CD4-positive, alpha-beta T cell treated with Interleukin-15 for 4 hours (primary cell): ENCODE results near the gene HOXB6.

Experiments
- DNase-seq: peaks from one replicate; pipeline ENCODE4 v3.0.0-alpha.2; 2020; ENCODE audit warnings: low spot score

The HOXB6 gene

DNA sequence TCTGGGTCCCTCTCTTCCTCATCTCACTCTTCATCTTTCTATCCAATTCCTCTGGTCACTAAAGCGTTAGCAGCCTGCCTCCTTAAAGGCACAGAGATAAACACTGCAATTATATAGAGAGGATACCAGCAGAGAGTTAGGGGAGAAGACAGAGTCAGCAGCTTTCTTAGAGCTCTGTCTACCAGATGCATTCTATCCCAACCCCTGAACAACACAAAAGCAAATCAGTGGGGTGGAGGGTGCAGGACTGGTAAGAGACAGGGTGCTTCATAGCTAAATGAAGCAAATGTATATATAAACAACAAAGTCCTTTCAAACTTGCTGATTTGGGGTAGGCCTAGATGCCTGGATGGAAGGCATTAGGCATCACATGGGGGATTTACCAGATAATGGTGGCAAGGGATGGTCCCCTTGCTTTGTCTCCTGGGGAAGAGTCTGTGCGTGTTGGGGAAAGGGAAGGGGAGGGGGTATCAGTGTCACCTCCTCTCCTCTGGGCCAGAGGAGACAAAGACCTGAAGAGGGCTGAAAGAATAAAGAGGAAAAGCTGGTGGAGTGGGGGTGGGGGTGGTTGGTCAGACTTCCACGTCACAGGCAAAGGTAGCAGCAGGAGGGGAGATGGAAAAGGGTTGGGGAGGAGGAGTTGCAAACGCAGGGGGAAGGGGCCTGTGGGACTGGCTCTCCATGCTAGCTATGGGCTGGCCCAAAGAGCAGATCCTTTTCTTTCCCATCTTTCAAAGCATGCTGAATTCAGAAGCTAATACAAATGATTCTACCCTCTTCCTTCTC is 38.7 kb downstream of the HOXB6 start:
- DNase-seq = no peak

DNA sequence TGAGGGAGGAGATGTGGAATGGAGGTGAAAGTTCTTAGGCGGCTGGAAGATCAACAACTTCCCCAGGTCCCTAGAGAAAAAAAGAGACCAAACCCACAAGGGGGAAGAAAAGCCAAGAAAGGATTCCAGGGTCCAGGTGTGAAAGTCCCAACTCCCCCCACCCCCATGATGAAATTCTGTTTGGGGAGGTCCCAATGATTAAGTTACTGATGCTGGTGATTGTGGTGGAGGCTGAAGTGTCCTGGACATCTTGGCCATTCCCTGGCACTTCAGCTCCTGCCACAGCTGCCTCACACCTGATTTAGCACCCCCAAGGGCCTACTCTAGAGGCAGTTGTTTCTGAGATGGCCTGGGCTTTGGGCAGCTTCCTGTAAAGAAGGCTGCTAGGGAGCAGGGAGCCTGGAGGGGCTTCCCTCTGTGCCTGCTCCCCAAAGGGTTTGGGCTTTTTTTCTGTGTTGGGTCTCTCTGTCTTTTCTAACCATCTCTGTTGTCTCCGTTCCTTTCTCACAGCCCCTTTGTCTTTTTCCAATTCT is 39.7 kb downstream of the HOXB6 start:
- DNase-seq = no peak

DNA sequence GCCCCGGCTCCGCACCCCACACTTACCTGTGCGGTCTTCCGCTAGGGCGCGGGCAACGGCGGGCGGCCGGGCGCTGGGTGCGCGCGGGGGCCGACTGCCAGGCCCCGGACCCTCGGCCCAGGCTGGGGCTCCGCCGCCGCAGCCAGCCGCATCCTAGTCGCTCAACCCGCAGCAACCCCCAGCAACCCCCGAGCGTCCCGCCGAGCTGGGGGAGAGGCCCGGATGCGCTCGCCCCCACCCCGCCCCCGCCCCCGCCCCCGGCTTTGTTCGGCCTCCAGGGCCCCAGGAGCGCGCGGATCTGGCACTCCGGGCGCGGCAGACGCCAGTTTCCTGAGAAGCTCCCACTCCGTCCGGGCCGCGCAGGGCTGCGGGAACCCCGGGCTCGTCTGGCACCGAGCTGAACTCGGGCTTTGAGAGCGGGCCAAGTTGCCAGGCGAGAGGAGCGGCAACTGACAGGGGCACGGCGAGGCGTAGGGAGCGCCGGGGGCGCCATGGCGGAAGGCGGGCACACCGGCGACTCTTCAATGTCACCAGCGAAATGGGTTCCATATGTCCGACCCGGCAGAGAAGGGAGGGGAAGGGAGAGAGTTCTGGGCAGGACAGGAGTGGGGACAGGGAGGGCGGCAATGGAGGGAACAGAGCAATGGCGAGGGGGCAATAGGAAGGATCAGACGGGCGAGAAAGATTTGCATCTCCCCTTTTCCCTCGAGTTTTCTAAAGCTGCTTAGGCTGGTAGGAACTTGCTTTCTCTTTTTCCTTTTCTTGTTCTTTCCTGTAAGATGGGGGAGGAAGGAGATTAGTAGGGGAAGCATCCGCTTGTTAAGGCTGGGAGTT is 40.4 kb downstream of the HOXB6 start:
- DNase-seq = no peak

DNA sequence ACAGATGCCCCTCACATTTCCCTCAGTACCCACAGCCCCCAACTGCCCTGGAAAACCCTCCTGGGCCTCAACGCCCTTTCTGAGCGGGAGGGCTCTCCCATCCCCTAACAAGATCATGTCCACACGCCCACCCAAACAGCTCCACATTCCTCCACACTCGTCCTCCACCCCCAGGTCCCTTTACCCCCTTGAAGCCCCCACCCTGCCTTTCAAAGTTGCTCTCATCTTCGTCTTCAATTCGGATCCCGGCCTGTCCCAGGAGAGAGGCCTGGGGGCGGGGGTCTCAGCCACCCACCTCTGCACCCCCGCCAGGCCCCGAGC is 41.0 kb downstream of the HOXB6 start:
- no peak for DNase-seq

DNA sequence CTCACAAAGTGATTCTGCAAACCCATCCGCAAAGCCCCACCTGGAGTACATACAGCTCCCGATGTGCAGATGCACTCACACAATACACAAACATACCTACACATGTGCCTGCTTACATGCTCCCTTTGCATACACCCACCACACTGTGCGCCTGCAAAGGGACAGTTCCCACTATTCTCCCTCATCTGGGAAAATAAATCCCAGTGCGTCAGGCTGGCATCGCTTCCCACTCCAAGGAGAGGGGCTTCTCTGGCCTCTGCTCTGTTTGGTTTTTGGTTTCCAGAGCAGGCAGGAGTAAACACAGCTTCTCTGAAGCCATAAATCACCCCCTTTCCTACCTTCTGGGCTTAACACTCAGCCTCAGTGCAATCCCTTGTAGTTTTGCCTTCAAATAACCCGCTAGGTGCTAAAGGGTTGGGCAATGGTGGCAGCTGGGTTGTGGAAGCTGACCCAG is 41.4 kb downstream of the HOXB6 start:
- no peak for DNase-seq

DNA sequence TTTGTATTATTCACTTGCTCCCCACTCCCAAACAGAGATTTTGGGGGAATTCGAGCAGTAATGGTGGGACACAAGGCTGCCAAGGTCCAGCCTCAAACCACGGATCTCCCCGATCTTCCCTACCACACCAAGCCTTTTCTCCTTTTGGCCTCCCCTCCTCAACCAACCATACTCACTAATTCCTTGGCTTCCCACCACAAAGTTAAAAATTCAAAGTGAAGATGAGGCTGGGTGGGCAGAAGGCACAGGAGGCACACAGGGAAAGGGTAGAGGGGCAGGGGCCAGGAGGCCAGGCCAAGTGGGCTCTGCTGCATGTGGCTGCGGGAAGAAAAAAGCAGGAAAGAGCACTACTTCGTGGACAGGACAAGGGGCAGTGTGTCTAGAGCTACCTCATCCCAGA is 41.9 kb downstream of the HOXB6 start:
- DNase-seq = no peak

DNA sequence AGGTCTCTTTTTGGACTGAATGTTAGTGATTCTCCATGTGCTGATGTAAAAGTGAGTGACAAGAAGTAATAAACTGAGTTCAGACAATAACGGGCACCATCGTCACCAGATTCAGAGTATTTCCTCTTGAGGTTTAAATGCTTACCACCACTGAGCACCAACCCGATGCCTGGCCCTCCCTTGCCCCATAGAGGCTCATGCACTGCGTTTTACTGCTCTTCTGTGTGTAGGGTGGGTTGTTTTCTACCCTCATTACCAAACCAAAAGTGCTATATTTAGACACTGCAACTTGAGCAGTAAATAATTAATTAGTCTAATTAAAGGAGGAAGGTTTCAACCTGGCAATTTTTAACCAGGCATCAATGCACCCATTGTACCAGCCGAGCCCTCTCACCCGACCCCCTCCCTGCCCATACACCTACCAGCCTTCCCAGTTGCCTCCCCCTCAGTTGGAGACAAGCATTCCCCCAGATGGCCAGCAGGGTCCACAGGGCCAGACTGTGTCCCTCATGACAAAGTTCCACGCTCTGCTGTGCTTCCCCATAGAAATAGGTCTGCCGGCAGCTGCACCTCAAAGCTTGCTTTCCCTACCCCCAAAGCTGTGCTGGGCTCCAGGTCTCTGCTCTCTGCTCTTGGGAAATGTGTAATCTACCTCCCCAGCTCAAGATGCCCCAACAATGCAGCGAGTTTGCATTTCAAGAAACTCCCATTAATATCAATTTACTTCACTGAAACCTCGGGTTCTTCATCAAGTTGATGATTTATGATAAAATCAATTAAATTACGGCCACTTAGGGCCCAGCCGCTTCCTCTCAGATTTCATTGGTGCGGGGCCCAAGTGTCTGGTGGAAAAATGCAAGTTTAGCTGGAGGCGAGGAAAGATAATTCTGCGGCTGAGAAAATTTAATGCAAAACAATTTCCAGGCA is 42.6 kb downstream of the HOXB6 start:
- DNase-seq = peak; percentile 13

DNA sequence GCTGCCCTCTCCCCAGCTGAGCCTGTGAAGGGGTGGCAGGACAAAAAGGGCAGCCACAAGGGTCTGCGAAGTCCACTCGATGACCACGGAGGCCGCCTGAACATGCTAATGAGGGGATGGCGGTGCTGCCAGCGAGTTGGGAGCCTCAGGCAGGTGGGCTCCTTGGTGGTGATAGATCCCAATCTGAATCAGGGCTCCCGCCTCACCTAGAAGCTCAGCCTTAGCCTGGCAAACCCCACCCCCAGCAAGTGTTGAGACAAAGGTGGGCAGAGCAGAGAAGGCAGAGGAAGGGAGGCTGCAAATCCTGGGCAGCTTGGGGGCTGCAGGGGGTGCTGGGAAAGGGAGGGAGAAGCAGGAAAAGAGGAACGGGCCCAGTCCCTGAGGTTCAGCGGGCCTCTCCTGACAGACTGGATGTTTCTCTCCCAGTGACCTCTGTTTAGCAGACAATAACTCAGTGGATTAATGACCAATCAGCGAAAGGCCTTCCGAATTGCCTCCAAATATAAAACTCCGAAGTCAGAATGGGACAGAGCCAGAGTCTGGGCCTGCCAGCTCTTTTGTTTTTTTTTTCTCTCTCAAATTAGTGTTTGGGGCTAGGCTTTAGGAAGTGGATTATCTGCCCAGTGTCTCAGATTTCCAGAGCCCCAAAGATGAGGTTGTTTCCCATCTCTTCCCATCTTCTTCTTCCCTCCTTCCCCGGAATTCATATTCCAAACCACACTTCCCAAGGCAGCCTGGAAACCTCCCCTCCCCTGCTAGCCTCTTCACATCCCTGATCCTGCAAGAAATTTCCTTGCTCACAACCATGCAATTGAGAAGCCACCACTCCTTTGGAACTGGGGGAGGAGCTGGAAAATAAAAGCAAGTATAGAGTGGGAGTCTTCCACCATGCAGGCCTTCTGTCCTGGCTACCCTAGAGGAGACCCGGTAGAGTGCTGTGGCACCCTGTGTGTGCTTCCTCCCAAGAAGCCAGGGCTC is 44.7 kb downstream of the HOXB6 start:
- DNase-seq = no peak

DNA sequence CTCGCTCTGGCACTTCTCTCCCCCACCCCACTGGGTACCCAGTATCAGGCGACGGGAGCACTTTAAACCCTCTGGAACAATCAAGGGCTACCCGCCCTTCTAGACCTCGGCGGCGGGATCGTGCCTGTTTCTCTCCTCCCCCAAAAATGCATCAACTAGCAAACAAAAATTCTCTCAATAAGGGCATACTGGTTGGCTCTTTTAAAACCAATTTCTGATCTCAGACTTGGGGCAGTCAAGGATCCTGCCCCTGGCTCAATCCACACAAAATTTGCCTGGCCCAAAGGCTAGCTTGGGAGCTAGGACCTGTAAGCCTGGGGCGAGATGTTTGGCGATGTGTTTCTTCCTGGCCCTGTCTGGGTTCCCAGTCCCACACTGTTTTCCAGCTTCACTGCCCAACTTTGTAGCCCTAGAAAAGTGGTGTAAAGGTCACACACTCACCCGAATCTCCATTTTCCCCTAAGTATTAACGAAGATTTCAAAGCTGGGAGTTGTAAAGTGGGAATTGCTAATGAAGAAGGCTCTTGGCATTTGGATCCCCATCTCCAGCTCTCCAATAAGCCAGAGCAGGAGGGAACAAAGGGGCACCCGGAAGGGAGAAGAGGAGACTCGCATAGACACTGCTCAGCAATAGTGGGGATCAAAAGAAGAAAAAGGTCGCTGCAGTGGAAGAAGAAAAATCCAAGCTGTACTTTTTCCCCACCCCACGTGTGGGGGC is 45.5 kb downstream of the HOXB6 start:
- no peak for DNase-seq

DNA sequence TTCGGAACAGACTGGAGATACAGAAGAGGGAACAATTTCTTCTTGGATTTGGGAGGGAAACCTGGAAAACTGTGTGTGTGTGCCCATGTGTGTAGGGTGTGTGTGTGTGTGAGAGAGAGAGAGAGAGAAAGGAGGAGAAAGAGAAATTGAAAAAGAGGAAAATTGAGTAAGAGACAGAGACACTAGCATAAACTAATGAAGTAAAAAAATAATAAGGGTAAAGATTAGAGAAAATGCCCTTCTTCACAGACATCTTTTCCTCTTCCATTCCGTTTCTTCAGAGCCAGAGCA is 46.0 kb downstream of the HOXB6 start:
- no peak for DNase-seq

DNA sequence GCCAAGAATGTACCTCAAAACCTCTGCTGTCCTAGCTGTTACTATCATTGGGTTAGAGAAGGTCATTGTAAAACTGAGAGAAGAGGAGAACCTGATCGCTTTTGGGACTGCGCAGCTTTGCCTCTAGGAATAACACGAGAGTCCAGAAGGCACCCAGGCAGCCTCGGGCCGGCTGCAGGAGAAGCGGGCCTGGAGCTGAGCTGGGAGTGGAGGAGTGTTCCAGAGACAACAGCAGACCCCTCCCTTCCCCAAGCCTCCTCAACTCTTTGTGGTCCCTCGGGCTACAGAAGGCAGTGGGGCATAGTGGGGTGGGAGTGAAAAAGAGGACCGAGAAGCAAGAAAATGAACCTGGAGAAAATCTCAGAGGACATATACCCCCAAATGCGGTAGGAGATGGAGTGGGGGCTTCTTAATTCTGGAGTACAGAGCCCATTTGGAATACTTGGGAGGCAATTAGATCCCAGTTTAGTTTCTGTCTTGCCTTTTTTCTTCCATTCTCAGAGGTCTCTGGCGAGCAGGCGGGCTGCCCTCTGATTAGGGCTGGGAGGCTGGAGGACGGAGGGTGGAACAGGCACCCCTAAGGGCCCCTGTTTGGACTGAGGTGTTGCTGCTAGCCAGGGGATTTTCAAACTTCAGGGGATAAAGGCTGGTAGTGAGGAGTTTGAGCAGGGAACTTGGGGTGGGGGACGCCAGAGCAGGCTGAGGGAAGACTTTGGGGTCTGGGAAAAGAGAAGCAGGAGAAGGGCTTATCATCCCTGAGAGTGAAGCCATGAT is 46.5 kb downstream of the HOXB6 start:
- no peak for DNase-seq

DNA sequence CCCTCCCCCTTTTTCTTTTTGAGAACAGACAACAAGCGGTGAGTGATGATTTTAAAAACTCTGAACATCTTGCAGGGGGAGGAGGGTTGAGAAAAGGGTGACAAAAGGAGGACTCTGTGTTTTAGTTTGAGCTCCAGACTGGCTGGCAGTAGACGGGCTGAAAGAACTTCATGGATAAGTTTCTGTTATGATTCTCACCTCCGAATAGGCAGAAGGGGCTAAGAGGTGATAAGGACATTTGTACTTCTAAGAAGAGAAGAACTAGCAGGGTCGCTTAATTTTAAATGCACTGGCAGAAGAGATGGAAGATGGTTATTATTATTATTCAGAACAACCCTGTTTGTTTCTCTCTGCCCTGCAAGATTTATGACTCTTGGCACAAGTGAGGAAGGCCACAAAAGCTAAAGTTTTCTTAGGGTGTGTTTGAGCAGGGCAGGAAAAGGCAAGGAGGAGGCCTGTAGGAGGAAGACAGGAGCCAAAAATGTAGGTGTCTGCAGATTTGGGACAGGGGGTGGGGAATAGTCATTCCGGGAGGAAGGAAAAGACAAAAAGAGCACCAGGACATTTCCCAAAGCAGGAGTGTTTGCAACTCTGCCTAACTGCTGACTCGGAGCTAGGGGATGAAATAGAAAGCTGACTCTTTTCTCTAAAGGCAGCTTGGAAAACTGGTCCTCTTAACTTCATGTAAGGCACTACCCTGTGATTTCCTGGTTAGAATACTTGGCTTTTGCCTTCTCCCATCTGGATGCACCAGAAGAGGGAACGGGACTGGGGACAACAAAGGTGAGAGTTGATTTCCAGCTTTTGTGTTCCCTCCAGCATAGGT is 48.0 kb downstream of the HOXB6 start:
- DNase-seq = no peak

DNA sequence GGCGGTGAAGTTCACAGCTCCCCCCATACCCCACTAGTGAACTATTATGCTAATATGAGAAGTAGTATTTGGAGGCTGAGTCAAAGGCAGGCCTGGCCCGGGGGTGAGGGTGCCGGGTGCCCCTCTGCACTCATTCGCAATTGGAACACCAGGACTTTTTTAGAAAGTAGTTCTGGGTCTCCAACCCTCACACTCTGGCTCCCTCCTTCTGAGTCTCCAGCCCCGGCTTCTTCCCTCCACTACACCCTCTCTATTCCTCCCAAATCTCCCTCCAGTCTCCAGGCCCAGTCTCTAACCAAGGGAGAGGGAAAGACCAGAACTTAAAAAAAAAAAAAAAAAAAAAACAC is 48.6 kb downstream of the HOXB6 start:
- DNase-seq = no peak

DNA sequence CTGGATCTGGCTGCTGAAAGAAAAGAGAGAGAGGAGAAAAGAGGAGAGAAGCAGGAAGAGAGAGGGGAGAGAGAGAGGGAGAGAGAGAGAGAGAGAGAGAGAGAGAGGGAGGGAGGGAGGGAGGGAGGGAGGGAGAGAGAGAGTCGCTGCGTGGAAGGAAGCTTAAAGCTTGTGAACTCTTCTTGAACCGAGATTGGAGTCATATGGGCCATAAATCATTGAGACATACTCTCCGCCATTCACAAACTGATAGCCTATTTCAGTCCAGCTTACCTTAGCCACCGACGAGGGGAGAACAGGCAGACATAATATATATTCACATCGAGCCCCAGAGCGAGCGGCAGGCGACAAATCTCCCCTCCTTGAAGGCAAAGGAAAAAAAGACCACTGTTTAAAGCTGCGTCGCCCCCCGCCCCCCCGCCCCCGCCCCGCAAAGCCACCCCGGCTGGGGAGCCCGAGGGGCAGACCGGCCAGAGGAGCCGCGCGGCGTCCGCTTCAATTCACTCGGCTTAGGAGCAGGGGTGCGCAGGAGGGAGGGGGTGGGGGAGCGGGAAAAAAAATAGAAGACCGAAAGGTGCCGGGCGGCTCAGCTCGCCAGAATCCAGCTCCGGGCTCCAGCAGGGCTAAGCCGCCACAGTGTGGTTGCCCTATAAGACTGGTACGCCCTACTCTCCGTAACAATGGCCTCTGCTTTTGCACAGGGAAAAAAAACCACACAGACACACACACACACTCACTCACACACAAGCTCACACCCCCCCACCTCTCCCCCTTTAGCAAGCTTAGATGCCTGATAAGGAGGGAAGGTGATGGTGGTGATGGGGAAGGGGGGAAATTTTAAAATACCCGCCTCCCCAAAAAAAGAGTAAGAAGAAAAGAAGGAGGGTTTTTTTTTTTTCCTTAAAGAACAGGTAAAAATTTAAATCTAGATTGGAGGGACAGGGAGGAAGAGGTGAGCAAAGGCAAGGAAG is 49.2 kb downstream of the HOXB6 start:
- DNase-seq = no peak

DNA sequence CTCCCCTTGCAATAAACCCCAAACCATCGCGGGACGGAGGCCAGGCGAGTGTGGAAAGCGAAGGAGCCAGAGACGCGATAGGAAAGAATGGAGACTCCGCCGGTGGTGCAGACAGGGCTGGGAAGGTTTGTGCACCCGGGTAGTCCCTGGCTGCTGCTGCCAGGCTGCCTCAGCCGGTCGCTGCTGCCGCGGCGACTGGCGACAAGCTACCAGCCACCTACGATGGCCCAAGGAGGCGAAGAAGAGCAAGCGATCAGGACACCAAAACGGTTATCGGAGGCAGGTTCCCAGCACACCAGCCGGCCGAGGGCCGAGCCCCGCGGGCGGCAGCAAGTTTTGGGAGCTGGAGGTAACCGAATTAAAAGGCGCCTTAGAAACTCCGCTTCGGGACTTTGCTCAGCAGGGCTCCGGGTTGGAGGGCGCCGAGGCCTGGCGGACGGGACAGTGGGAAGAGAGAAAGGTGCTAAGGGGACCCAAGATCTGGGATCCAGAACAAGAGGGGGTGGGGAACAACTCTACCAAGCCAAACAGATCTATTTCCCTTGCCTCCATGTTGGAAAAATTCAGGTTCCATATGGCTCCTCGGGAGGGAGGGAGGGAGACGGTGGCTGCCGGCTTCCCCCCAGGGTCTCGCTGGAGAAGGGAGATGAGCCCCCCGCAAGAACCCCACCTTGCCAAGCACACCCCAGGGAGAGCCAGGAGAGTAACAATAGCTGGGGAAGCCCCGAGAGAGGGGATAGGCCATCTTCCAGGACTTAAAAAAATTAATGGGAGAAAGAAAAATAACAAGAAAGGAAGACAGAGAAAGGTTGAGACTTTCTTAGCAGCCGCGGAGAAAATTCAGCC is 50.2 kb downstream of the HOXB6 start:
- no peak for DNase-seq

DNA sequence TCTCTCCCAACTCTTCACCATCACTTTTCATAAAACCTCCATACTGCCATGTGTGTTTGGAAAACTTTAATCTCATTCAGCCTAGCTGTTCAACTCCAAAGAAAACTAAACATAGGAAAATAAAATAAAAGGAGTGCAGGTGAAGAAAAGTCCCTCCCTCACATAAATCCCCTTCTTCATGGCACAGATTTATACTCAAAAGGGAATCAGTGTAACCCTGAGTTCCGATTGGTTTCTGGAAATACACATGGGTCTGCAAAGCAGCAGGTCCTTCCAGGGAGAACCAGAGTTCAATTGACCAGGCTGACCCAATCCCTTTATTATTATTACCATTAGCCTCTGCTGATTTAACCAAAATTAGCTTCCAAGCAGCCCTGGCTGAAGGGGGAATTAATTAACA is 51.0 kb downstream of the HOXB6 start:
- no peak for DNase-seq

DNA sequence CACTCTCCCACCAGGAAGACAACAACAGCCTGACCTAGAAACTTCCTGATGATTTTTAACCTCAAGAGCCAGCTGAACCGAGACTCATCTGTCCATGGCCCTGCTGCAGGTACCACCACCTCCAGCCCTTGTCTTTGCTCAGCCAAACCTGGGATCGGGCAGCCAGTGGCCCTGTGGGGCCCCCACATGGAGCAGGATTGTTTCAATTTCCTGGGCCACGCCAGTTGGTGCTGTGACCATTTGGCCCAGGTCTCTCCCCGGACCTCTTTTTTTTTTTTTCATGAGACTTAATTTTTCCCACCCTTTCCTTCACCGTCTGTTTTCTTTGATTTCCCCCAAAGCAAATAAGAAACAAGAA is 51.6 kb downstream of the HOXB6 start:
- no peak for DNase-seq
